UCSD-AML1 (cell line): ENCODE measurements around the gene CAV3.

ENCODE experiments used
- DNase-seq: peaks from one replicate; lab custom pipeline; 2025; ENCODE audit not compliant: unreplicated experiment; lab: John Stamatoyannopoulos, UW

CAV3 gene

DNA sequence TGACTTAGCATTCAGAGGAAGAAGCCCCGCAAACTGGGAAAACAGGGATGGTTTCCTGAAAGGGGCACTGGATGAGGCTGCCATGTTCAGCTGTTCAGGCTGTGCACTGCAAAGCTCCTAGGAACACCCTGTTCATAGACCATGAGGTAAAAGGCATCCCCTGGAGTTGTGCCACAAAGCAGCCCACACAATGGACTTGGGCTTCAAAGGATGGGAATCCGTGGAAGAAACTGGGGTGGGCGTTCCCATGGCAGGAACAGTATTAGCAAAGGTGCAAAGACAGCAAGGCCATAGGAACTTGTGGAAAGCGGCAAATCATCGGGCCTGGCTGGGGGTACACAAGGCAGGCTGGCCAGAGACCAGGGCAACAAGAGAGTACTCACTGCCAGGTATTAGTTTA, 26.9 kb downstream of the CAV3 start:
- no peak for DNase-seq

DNA sequence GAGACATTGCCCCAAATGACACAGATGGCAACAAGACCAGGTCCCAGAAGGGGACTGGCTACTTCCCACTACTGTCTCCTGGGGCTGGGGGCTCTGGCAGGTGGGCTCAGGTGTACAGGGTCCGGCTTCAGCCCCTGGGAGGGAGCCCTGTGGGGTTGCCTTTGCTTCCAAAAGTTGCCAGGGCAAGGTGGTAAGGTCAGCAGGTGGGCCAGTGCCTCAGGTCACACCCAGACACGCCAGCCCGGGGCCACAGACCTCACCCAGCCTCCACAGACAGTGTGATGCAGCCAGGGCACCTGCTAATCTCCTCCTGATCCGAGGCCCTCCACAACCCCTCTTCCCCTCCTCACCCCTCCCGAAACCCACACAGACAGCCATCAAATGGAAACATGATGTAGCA, 28.3 kb downstream of the CAV3 start:
- no peak for DNase-seq

DNA sequence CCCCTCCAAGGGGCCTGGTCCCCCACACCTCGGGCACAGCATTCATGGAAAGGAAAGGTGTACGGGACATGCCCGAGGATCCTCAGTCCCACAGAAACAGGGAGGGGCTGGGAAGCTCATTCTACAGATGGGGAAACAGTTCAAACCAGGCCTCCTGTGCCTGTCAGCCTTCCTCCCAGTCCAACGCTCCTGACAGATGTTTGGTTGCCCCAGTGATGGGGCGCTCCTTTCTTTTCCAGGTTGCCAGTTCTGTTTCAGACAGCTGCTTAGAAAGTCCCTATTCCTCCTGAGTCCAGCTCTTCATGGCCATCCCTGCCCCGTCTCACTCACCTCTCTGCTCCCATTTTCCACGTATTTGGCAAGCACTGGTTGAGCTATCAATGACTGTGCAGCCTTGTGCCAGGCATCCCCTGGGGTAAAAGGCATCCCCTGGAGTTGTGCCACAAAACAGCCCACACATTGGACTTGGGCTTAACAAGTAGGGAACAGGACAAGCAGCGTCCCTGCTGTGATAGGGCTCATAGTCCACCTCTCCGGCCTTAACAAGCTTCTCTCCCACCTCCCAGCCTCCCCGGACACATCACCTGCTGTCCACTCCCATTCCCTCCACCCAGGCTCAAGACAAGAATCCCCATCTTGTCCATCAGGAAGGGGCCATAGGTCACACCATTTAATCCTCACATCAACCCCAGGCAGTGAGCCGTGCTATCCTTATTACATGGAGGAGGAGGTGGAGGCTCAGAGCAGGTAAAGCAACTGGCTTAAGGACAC, 29.2 kb downstream of the CAV3 start:
- DNase-seq, result no peak

DNA sequence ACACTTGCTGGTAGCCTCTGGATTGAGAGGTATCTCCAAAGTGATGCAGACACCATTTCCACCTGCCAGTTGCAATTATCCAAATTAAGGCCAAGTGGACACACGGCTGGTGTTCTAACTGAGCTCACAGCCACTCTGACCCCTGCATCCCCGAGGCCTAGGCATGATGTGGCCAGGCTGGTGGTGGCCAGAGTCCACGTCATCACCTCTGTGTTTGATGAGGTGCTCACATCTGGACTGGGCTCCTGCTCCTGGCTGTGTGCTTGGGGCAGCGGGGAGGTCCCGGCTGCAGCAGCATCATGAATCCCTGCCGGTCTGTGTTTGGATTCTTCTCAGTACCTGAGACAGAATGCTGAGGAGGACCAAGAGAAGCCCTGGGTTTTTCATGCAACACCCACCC, 30.9 kb downstream of the CAV3 start:
- no peak for DNase-seq

DNA sequence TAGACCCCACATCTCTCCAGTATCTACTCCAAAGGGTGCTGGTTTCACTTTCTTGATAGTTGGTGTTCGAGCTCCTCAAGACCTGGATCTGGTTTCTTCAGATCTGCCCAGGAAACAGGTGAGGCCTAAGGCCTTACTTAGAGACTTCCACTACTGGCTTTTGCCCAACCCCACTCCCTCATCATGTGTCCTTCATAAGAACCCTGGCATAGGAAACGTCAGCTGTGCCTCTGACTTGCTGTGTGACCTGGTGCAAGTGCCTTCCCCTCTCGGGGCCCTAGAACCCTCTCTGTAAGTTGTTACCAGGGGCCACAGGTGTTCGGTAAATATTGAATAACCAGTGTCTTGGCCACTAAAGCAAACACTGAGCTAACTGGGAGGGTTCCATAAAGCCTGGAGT, 31.9 kb downstream of the CAV3 start:
- no peak for DNase-seq

DNA sequence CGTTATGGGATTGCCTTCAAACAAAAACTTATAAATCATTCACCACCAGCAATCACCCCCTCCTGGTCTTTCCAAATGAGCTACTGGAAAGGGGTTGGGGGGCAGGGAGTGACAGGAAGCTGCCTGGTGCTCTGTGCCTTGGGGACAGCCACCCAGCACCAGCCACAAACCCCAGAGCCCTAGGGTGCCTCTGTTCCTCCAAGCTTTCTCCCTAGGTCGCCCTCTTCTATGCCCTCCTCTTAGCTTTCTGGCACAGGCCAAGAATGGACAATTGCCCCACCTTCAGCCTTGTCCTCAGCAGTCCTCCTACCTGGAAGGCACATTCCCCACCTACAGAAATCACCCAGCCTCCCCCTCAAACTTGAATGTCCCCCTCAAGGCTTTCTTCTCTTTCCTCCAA, 32.5 kb downstream of the CAV3 start:
- no peak for DNase-seq

DNA sequence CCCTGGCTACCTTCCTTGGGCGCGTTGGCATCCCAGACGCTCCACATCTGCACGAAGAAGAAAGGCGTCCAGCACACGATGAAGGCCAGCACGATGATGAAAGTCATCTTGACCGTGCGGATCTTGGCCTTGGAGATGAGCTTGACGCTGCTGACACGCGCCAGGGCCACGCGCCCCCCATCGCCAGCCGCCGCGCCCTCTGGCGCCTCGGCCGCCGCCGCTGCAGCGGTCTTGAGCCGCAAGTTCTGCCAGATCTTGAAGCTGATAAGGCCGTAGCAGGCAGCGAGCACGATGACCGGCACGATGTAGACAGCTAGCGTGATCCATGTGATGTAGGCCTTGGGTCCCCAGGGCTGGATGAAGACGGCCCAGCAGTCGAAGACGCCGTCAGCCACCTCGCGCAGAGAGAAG, 33.7 kb downstream of the CAV3 start:
- DNase-seq, result no peak

DNA sequence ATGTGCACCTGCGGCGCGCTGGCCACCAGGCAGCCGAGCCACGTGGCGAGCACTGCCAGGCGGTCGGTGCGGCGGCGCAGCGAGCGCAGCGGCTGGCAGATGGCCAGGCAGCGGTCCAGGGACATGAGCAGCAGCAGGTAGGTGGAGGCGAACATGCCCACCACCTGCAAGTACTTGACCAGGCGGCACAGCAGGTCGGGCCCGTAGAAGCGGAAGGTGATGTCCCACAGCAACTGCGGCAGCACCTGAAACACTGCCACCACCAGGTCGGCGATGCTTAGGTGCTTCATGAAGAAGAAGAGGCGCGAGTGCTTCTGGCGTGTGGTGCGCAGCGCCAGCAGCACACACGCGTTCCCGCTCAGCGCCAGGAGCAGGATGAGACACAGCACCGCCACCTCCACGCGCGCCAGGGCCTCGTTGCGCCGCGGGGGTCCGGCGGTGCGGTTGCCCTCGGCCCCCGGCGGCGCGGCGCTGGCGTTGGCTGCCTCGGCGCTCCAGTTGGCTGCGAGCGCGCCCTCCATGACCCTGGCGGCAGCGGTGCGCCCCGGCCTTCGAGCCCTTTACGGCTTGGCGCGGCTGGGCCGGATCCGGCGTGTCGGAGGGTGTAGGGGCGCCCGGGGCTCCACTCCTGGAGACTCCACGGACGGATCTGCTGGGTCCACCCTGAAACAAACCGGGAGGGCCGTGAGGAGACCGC, 34.2 kb downstream of the CAV3 start:
- no peak for DNase-seq

DNA sequence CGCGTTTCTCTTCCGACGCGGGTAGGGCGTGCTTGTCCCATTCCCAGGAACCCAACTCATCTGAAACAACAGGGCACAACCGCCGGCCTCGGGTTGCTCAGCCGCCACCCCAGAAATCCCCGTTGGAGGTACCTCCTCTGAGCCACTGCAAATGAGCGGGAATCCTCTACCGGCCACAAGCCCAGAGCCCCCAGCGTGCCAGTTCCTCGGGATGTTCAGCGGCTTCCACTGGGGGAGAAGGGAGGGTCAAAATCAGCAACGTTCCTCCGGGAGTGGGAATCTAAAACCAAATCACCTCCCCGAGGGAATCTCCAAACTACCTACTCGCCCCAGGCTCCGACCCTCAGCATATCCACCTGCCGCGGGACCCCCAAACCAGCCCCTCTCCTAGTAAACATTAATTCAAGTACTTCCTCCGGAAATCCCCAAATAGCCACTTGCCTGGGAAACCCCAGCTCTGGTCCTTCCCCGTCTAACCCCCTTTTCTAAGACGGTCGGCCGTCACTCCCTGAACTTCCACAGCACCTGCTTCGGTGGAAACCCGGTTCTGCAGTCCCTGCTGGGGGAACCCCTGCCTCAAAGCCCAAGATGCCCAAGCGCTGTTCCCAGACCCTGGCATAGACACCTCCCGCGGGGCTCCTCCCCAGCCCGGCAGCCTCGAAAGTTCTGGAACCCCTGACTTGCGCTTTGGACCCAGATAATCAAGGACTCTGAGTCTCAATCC, 34.9 kb downstream of the CAV3 start:
- DNase-seq, result no peak

DNA sequence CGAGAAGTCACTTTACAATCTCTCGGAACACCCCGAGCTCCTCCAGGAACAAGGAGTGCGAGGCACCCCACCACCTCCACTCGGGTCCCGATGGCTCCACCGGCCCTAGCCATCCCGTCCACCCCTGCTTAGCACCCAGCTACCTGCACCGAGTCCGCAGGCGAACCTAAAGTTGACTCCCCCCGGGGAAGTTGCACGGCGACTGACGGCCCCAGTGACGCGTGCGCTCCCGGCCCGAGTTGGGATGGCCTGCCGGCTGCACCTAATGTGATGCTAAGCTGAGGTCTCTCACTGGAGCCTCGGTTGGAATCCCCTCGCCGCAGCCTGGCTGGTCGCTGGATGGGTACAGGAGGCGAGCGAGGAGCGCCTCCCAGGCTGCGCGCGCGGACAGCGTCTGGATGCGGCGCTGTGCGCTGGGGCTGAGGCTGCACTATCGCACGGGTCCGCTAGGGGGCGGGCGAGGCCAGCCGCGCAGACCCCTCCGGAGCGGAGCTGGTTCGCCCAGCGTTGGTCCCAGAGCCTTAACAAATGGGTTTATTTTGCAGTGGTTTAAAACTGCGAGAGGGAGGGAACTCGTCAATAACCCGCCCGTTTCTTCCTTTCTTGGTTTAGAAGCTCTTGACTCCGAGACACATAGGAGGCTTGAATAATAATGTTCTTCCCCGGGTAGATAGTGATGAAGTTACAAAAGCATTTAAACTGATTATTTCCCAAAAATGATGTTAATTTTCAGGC, 35.7 kb downstream of the CAV3 start, which contains the start of gene OXTR:
Gene OXTR (minus strand): TSS at position 526 of the 735 bp plus-strand sequence. CDS start 1,426 bp downstream, outside the sequence.
- peak; percentile 60 for DNase-seq

DNA sequence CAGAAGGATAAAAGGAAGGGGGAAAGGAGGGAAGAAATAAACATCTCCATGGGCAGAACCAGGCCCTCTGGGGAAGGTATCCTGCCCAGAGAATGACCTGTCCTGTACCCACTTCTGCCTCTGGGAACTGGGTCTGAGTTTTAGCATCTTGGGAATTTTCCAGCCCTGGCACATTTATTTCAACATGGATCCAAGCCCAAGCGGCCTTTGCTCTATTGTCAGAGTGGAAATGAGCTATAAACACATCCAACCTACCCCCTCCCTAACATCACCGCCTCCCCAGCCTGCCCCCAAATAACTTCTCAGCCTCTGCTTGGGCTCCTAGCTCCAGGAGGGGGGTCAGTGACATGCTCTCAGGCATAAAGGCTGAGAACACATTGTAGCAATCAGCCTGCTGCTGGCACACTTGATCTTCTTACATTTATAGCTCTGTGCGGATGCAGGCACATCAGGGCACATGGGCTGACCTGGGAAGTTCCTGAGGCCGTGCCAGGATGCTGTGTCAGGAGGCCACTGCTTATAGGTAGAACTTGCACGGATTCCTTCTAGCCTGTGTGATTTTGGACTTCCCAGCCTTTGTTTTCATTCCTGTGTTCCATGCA, 40.4 kb downstream of the CAV3 start:
- DNase-seq, result no peak

DNA sequence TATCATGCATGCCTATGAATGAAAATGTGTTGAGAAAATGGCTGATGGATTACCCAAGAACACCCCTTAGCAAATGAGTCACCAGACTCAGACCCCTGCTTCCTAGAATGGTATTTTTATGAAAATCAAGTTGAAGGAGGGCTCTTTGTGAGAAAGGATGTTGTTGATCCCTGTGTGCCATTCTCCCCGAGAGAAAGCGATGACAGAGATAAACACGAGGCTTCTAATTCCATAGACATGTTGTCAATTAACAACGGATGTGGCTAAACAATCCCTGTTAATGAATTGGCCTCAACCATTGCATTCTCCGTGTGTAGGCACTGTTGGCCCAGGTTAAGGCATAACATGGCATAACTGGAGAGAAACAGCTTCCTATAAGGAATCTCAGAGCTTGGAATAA, 41.6 kb downstream of the CAV3 start:
- DNase-seq, result no peak

DNA sequence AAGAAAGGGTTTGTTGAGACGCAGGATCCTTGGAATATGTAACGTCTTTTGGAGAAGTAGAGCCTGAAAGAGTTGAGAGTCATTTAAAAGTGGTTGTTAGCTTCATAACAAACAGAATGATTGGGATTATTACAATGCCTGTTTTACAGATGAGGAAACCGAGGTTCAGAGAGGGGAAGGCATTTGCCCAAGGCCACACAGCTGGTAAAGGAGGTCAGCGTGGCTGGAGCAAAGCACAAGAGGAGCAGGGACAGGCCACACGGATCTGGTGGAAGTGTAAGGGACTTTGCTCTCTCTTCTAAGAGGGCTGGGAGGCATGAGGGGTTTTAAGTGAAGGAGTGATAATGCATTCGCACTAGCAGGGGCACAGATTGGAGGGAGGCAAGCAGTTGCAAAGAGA, 42.0 kb downstream of the CAV3 start:
- DNase-seq, result no peak

DNA sequence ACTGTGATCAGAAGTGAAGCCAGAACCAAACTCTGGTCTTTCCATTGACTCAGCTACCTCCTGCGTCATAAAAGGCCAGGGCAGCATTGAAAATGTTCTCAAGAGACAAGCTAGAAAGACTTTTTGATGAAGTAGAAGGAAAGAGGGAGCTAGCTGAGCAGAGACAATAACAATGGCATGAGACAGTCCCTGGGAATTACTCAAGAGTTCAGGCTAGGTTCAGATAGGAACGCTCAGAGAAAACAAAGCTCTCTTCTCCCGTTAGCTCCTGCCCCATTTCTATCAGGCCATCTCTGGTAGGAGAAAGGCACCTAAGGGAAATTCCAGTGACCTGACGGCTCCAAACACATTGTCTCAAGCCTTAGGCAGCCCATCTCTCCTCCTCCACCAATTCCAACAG, 42.8 kb downstream of the CAV3 start:
- no peak for DNase-seq

DNA sequence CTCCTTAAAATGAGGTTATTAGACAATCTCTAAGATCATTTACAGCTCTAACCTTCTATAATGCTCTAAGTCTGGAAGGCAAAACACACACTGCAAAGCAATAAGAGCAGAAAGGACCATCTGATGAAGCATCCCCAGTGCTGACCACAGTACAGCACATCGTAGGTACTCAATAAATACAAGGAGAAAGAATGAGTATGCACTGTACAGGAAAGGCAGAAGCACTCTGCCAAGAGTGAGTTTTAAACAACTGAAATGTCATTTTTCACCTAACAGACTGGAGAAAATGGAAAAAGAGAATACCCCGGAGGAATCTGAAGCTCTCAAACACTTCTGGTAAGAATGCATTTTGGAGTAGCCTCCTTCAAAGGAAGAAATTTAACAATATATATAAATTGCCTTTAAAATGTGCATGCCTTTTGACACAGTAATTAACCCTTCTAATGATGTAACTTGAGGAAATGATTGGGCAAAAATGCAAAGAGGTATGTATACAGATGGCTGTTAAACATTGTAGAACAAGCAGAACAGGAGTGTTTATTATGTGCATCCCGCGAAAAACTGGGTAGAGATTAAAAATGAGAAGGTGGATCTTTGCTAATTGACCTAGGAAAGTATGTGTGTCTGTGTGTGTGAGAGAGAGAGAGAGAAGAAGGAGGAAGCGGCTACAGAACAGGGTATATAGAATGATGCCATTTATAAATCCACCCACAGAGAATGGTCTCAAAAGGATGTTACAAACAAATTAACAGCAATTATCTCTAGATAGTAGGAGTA, 43.8 kb downstream of the CAV3 start:
- DNase-seq, result no peak

DNA sequence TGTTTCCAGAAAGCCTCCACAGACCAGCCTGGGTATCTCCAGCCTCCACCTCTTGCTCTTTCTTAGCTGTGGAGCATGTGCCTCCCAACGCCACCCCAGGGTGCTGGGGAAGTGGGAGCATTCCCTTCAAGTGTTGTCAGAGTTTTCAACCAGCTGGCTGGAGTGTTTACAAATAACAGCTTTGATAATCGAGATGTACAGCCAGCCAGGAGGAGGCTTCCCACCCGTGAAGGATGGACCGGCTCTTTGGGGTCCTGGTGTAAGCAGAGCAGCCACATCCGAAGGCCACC, 44.3 kb downstream of the CAV3 start:
- no peak for DNase-seq

DNA sequence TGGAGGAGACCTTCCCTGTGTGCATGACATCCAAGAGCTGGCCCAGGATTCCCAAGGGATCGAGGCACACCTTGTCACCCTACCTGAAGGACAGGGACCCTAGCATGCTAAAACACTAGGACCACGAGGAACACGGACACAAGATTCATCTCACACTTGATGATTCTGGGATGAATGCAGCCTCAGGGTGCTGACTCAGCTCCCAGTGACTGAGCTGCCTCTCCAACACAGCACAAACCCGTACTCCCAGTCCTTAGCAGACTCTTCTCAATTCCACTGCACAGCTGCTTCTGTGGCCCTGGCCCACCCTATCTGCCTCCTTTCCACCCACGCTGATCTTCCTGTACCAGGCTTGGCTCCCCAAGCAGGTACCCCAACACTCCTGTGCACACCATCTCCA, 44.9 kb downstream of the CAV3 start:
- no peak for DNase-seq

DNA sequence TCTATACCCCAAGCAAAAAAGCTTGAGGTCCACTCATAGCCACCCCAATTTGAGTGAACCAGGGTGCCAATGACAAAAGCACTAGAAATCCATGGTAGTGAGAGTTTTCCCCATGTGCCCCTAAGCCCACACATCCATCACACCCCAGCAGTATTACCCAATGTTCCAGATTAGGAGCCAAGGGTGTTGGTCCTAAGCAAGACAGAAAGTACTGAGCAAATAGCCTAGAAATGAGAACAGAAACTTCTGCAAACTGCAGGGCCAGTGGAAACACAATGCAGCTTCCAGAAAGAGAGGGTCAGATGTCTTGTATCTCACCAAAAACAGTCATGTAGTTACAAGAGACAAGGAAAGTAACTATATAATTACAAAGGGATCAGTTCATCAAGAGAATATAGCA, 46.7 kb downstream of the CAV3 start:
- no peak for DNase-seq

DNA sequence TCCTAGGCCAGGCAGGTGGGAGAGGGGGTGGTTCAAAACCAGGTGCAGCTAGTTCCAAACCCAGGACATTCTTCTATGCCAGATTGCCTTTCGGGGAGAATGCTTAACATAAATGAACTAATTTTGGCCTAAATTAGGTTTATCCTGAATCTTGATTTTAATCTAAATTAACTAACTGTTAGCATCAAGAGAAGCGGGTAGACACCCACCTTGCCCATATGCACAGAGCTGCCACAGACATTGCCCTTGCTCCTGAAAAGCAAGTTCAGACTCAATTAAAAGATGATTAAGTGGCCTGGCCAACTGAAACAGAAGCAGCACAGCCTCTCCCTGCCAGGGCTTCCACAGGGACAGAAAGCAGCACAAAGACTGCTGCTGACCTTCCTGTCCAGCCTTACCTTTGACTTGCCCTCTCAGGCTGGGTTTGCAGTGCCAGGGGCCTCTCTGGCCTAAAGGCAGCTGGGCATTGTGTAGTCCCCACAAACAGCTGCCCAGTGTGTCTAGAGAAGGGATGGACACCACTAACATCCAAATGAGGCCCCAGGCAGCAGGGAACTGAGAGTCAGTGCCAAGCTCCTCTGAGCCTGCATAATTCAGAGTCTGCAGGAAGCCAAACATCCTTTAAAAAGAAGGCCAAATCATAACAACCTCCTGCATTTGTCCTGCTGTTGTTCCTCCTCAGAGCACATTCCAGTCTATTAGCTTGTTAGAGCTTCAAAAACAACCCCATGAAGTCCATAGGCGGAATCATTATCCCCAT, 51.3 kb downstream of the CAV3 start:
- no peak for DNase-seq

DNA sequence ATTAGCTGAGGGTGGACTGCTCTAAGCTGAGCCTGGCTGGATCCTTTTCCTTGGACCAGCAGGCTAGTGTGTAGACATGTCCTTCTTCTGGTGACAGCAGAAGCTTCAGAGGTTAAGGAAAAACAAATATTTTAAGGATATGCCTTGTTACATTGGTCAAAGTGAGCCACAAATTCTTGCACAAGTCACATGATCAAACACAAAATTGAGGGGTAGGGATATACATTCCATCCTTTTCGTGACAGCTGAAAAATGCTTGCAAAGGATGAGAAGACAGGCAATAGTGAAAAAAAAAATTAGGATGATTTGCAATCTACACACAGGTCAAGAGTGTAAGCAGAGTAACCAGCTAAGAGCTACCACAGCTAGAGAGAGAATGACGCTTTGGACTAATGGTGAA, 56.9 kb downstream of the CAV3 start:
- DNase-seq, result no peak
